CD4-positive, alpha-beta memory T cell (primary cell): ENCODE measurements around the gene ARGFX. TPM values are rescaled to one million over a fixed set of nuclear protein-coding genes. Genes with fewer than 3 reads are reported as not detected.

ENCODE experiments used
- CTCF ChIA-PET: fragments of 350-600 bp; sonication (Branson Sonifier 250); formaldehyde crosslinking; loops from one replicate; lab custom pipeline; 2021; ENCODE audit warnings: inconsistent platforms; ENCODE audit not compliant: partially characterized antibody; lab: Charles Lee
- POLR2A ChIA-PET: fragments of 350-600 bp; sonication (Branson Sonifier 250); formaldehyde crosslinking; loops from one replicate; lab custom pipeline; 2021; ENCODE audit not compliant: partially characterized antibody; lab: Charles Lee
- DNase-seq, 5 donors: peaks; one replicate each; pipeline versions ENCODE4 v3.0.0 to v3.0.0-alpha.2; 2020 to 2022; ENCODE audit warnings: mixed read lengths in 1 of 5
- H3K27ac ChIP-seq: one replicate; pipeline ENCODE4 v1.7.0; 2013; ENCODE audit warnings: low read depth, low read length
- H3K27me3 ChIP-seq: 2 replicates; pipeline ENCODE4 v1.7.0; 2013; ENCODE audit warnings: mild to moderate bottlenecking, low read length, moderate library complexity; ENCODE audit not compliant: insufficient read depth
- H3K36me3 ChIP-seq: 2 replicates; pipeline ENCODE4 v1.7.0; 2013; ENCODE audit warnings: mild to moderate bottlenecking, low read length, moderate library complexity; ENCODE audit not compliant: insufficient read depth
- H3K4me1 ChIP-seq: 2 replicates; pipeline ENCODE4 v1.7.0; 2013; ENCODE audit warnings: mild to moderate bottlenecking, low read length, moderate library complexity; ENCODE audit not compliant: insufficient read depth
- H3K4me3 ChIP-seq, 2 donors: one replicate each; pipeline ENCODE4 v1.7.0; 2013; ENCODE audit warnings: low read length in 2 of 2, mild to moderate bottlenecking in 1 of 2
- H3K9me3 ChIP-seq, 2 donors: one replicate each; pipeline ENCODE4 v1.7.0; 2013; ENCODE audit warnings: low read length in 2 of 2, control low read depth in 1 of 2; ENCODE audit not compliant: control insufficient read depth in 1 of 2
- H3K27ac Mint-ChIP-seq, 7 donors: one replicate each; pipeline ENCODE4 v1.8.0; 2020 to 2021; ENCODE audit warnings: mixed read lengths in 7 of 7, mild to moderate bottlenecking in 6 of 7, inconsistent platforms in 3 of 7, moderate library complexity in 3 of 7
- H3K27me3 Mint-ChIP-seq, 2 donors: one replicate each; pipeline ENCODE4 v1.8.0; 2020 to 2021; ENCODE audit warnings: mixed read lengths in 2 of 2
- H3K36me3 Mint-ChIP-seq, 2 donors: one replicate each; pipeline ENCODE4 v1.8.0; 2020 to 2021; ENCODE audit warnings: mixed read lengths in 2 of 2, inconsistent platforms in 1 of 2, mild to moderate bottlenecking in 1 of 2
- H3K4me1 Mint-ChIP-seq, 4 donors: one replicate each; pipeline ENCODE4 v1.8.0; 2020 to 2021; ENCODE audit warnings: mixed read lengths in 4 of 4, mild to moderate bottlenecking in 1 of 4
- H3K4me3 Mint-ChIP-seq, 8 donors: one replicate each; pipeline ENCODE4 v1.8.0; 2020 to 2021; ENCODE audit warnings: mixed read lengths in 8 of 8, mild to moderate bottlenecking in 7 of 8, moderate library complexity in 6 of 8, inconsistent platforms in 3 of 8
- H3K9me3 Mint-ChIP-seq, 8 donors: one replicate each; pipeline ENCODE4 v1.8.0; 2020 to 2021; ENCODE audit warnings: mixed read lengths in 8 of 8, mild to moderate bottlenecking in 5 of 8, inconsistent platforms in 3 of 8, moderate library complexity in 1 of 8
- intact Hi-C: fragments of 100-400 bp; cut with micrococcal nuclease; formaldehyde crosslinking; loops from one replicate; pipeline ENCODE4 v1.15.1; 2023
- polyA plus RNA-seq, 2 donors: library from polyadenylated mRNA; unstranded; fragments of 300-500 nt; fragmentation: Illumina TruSeq; gene quantifications; one replicate each; pipeline ENCODE4 v1.2.3, GENCODE V29; 2021
- total RNA-seq, 2 experiments: library from RNA; stranded (reverse); gene quantifications; one replicate each; pipeline ENCODE4 v1.2.3, GENCODE V29; 2021

Gene ARGFX
- total and polyA plus RNA-seq, 4 experiments from 2014 or later: not detected

DNA sequence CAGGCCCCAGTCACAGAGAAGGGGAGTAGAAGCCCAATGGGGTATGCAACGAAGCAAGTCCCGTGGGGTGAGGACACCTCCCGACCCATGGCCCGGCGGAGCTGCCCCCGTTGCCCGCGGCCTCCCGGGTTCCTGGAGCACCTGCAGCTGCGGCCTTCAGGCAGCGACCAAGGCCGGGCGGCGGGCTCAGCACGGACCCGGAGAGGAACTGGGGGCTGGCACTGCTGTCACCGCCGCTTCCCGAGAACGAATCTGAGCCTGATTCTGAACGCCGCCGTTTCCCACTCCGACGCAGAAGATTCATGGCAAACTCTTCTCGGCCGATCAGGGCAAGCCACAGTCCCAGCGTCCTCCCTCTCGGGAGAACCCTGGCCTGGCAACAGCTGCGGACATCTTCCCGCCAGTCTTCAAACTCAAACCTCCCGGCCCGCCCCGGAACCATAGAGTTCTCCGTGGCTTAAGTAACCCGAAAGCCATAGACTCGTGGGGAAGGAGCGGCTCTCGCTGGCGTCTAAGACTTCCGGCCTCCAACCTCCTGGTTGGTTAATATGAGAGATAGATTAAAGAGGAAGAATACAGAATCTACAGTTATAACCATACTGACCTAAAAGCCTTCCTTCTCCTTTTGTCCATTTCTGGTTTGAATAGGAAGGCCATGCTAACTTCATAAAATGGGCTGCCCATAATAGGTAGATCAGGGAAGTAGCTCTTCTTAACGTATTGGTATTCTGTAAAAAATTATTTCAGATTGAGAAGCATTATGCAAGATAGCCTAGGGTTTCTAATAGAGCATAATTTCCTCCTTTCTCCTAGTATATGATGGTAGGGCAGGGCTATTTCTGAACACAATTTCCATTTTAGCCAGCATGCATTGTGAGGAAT, 21.9 kb upstream of the ARGFX start, which contains the start of gene POLQ:
POLQ (minus strand) TSS at position 415 of the 882 bp plus-strand sequence; CDS start at position 304, 111 bp downstream.
- ChIA-PET POLR2A (interaction anchor here (1.0 to 2.0 kb wide), 10 partner anchors 9 to 1656 kb away, joined by 3 to 13 read pairs (median 4); partner anchors contain the start of genes EAF2, FAM162A, GOLGB1 and HCLS1), CTCF (interaction anchor here (0.6 to 3.2 kb wide), 20 partner anchors 8 to 1483 kb away, joined by 3 to 26 read pairs (median 4); partner anchors contain the start of genes DTX3L, FAM162A, HCLS1 and PARP9)
- intact Hi-C loops: loop anchor here (1.0 to 10.0 kb wide), 13 partner anchors 114 to 1713 kb away; partner anchors contain the start of genes EAF2, FAM162A, GOLGB1 and HCLS1
- H3K36me3 ChIP-seq: no peaks in the 10 kb centered on the region
- H3K36me3 Mint-ChIP-seq: no peaks in the 10 kb centered on the region
- DNase-seq: peak; percentile 84 to 92 (median 88)
- peaks cover 6 to 11% (median 10%) of the 10 kb centered on the region in 4 donors for H3K4me1 Mint-ChIP-seq
- peak within 1 kb of the TSS; percentile 89 to 95 (median 92) for H3K4me3 Mint-ChIP-seq
- H3K9me3 Mint-ChIP-seq: no peaks in the 10 kb centered on the region
- H3K27ac ChIP-seq: peak within 1 kb of the TSS; percentile 64
- H3K4me1 ChIP-seq: peaks cover 10% of the 10 kb centered on the region
- H3K4me3 ChIP-seq: peak within 1 kb of the TSS; percentile 90 to 99
- no peaks in the 10 kb centered on the region for H3K27me3 ChIP-seq
- no peaks in the 10 kb centered on the region for H3K9me3 ChIP-seq
- H3K27me3 Mint-ChIP-seq: no peaks in the 10 kb centered on the region
- peak within 1 kb of the TSS; percentile 89 to 96 (median 92) for H3K27ac Mint-ChIP-seq

GRCh38 chr3:121552379-121552778, 15.4 kb upstream of the ARGFX start:
- Mint-ChIP-seq H3K9me3 (peaks cover 0 to 2% (median 0%) of the 10 kb centered on the region in 8 donors), H3K27me3 (peaks cover 1 to 2% of the 10 kb centered on the region in 2 donors), H3K4me1 (no peaks in the 10 kb centered on the region), H3K4me3 (no peak overlapping the region), H3K36me3 (no peaks in the 10 kb centered on the region), H3K27ac (peak overlapping the region in 1 of 7 donors; percentile 67)
- intact Hi-C loops: no loop called here
- Histone ChIP-seq H3K27me3 (no peaks in the 10 kb centered on the region), H3K4me3 (no peak overlapping the region), H3K27ac (no peak overlapping the region), H3K4me1 (no peaks in the 10 kb centered on the region), H3K9me3 (no peaks in the 10 kb centered on the region), H3K36me3 (no peaks in the 10 kb centered on the region)
- DNase-seq: no peak
- CTCF ChIA-PET: no interaction called here
- POLR2A ChIA-PET: no interaction called here

DNA sequence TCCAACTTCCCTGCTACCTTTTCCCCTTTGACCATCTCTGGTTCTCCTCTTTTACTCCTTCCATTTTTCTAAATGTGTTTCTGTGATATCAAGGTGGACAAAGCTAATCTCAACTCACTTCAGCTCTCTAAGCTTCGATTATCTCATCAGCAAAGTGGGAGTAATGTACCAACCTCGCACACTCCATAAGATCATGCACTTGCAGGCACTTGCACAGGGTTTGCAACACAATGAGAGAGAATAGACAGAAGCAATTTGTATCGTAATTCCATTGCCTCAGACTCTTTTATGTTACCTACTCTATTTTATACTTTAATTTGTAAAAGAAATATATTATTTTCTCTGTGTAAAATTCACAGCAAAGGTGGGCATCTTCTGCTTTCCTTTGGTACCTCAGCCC, 15.0 kb upstream of the ARGFX start:
- Mint-ChIP-seq H3K4me3 (no peak overlapping the region), H3K4me1 (no peaks in the 10 kb centered on the region), H3K27me3 (peaks cover 1 to 2% of the 10 kb centered on the region in 2 donors), H3K36me3 (no peaks in the 10 kb centered on the region), H3K27ac (peak overlapping the region in 3 of 7 donors; percentile 2 to 70 (median 67)), H3K9me3 (peaks cover 0 to 2% (median 0%) of the 10 kb centered on the region in 8 donors)
- intact Hi-C loops: no loop called here
- no peaks in the 10 kb centered on the region for H3K27me3 ChIP-seq
- no peak overlapping the region for H3K4me3 ChIP-seq
- ChIA-PET CTCF (no interaction called here), POLR2A (no interaction called here)
- DNase-seq: no peak
- H3K4me1 ChIP-seq: no peaks in the 10 kb centered on the region
- no peaks in the 10 kb centered on the region for H3K9me3 ChIP-seq
- H3K36me3 ChIP-seq: no peaks in the 10 kb centered on the region
- H3K27ac ChIP-seq: no peak overlapping the region

DNA sequence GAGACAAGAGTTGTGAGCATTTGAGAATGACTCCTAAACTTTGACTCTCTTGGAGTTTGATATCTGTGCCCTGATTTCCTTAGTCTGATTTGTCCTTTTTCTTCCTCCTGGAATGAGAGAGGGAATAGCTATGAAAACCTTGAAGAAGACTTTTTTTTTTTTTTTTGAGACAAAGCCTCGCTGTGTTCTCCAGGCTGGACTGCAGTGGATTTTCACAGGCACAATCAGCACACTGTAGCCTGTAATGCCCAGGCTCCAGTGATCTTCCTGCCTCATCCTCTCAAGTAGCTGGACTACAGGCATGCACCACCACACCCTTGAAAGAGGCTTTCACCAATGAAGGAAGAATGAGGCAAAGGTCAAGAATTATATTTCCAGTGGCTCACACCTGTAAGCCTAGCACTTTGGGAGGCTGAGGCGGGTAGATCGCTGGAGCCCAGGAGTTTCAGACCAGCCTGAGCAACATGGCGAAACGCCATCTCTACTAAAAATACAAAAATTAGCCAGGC, 10.3 kb upstream of the ARGFX start:
- H3K9me3 Mint-ChIP-seq: peaks cover 0 to 2% (median 0%) of the 10 kb centered on the region in 8 donors
- H3K27ac Mint-ChIP-seq: no peak overlapping the region
- no peaks in the 10 kb centered on the region for H3K36me3 Mint-ChIP-seq
- no peak overlapping the region for H3K4me3 Mint-ChIP-seq
- no peaks in the 10 kb centered on the region for H3K4me1 ChIP-seq
- POLR2A ChIA-PET: no interaction called here
- no peaks in the 10 kb centered on the region for H3K36me3 ChIP-seq
- H3K4me3 ChIP-seq: no peak overlapping the region
- H3K27me3 Mint-ChIP-seq: peaks cover 8 to 13% of the 10 kb centered on the region in 2 donors
- no peak for DNase-seq
- CTCF ChIA-PET: no interaction called here
- no peaks in the 10 kb centered on the region for H3K9me3 ChIP-seq
- intact Hi-C loops: no loop called here
- no peak overlapping the region for H3K27ac ChIP-seq
- H3K4me1 Mint-ChIP-seq: no peaks in the 10 kb centered on the region
- H3K27me3 ChIP-seq: no peaks in the 10 kb centered on the region

DNA sequence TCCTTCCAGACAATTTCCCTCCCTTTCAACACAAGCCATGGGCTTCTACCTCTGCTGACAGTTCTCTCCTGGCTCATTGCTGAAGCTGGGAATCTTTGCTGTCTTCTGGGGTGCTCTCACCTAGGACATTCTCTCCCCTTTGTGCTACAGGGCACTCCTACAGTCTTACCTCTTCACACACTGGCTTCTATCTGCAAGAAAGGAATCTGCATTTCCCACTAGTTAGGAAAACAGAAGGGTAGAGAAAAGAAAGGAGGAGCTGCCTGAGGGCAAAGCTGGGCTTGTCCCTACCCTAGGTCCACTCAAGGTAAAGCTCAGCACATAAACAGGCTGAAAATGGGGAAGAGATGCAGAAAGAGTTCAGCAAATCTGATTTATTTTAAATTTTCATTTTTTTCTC, 5.6 kb upstream of the ARGFX start:
- Histone ChIP-seq H3K27me3 (no peaks in the 10 kb centered on the region), H3K36me3 (no peaks in the 10 kb centered on the region), H3K4me1 (no peaks in the 10 kb centered on the region), H3K4me3 (no peak overlapping the region), H3K27ac (no peak overlapping the region), H3K9me3 (no peaks in the 10 kb centered on the region)
- no peak overlapping the region for H3K27ac Mint-ChIP-seq
- no peaks in the 10 kb centered on the region for H3K9me3 Mint-ChIP-seq
- no peak for DNase-seq
- H3K27me3 Mint-ChIP-seq: peaks cover 7 to 13% of the 10 kb centered on the region in 2 donors
- ChIA-PET POLR2A (no interaction called here), CTCF (interaction anchor here (0.6 kb wide), 1 partner anchor 831 kb away, joined by 3 read pairs; no protein-coding TSS in a partner anchor)
- no peaks in the 10 kb centered on the region for H3K36me3 Mint-ChIP-seq
- intact Hi-C loops: no loop called here
- no peaks in the 10 kb centered on the region for H3K4me1 Mint-ChIP-seq
- H3K4me3 Mint-ChIP-seq: no peak overlapping the region

- no peaks in the 10 kb centered on the region for H3K4me1 ChIP-seq
- H3K27me3 Mint-ChIP-seq: peaks cover 2% of the 10 kb centered on the region in 2 donors
- no peaks in the 10 kb centered on the region for H3K36me3 Mint-ChIP-seq
Observed at GRCh38 chr3:121566773-121567172, 976 bp upstream of the ARGFX start.

GRCh38 chr3:121574449-121574848, 6.7 kb downstream of the ARGFX start:
- H3K36me3 Mint-ChIP-seq: no peaks in the 10 kb centered on the region
- no peak overlapping the region for H3K27ac Mint-ChIP-seq
- POLR2A ChIA-PET: no interaction called here

More at GRCh38 chr3:121566773-121567172, 976 bp upstream of the ARGFX start:
- Histone ChIP-seq H3K27me3 (no peaks in the 10 kb centered on the region), H3K9me3 (no peaks in the 10 kb centered on the region), H3K27ac (no peak overlapping the region), H3K4me3 (no peak overlapping the region), H3K36me3 (no peaks in the 10 kb centered on the region)
- intact Hi-C loops: no loop called here
- Mint-ChIP-seq H3K4me3 (no peak overlapping the region), H3K27ac (no peak overlapping the region), H3K4me1 (no peaks in the 10 kb centered on the region), H3K9me3 (no peaks in the 10 kb centered on the region)
- ChIA-PET CTCF (no interaction called here), POLR2A (interaction anchor here (0.5 kb wide), 1 partner anchor 9 kb away, joined by 3 read pairs; no protein-coding TSS in a partner anchor)
- DNase-seq: no peak

More at GRCh38 chr3:121574449-121574848, 6.7 kb downstream of the ARGFX start:
- Mint-ChIP-seq H3K4me3 (no peak overlapping the region), H3K27me3 (peaks cover 1 to 6% of the 10 kb centered on the region in 2 donors), H3K4me1 (no peaks in the 10 kb centered on the region), H3K9me3 (no peaks in the 10 kb centered on the region)
- H3K27ac ChIP-seq: no peak overlapping the region
- H3K9me3 ChIP-seq: no peaks in the 10 kb centered on the region
- no peaks in the 10 kb centered on the region for H3K4me1 ChIP-seq
- intact Hi-C loops: no loop called here
- CTCF ChIA-PET: interaction anchor here (1.1 kb wide), 1 partner anchor 28 kb away, joined by 3 read pairs; the partner anchor contains the start of gene POLQ
- no peak for DNase-seq
- no peaks in the 10 kb centered on the region for H3K27me3 ChIP-seq
- no peaks in the 10 kb centered on the region for H3K36me3 ChIP-seq
- H3K4me3 ChIP-seq: no peak overlapping the region
